Measurements from ENCODE around the gene AGXT.

- TF ChIP-seq CTCF (IDR thresholded peaks at IDR 0.05) (no peak), POLR2AphosphoS5 (IDR thresholded peaks at IDR 0.05; ENCODE audit: insufficient read depth in 1 of 2, low read depth in 1 of 2) (no peak), POLR2A (IDR thresholded peaks at IDR 0.05) (no peak)
Measured at GRCh38 chr2:240915526-240916341, 47.1 kb downstream of the AGXT start.

Measured in vagina (tissue), 2 donors.